Astrocyte (in vitro differentiated cells and primary cell): Measurements from ENCODE around the gene NUP214. TPM values are rescaled to one million over a fixed set of nuclear protein-coding genes. Genes with fewer than 3 reads are reported as not detected.
A peak's percentile ranks its signal among the peaks of the same experiment; 100 is the strongest.

Experiments used
- DNase-seq: peaks from one replicate; pipeline ENCODE4 v3.0.0-alpha.2; 2010; ENCODE audit warnings: low read depth
- FAIRE-seq: peaks from 2 replicates; lab custom pipeline; 2011; peaks lifted over from hg19 to GRCh38; lab: Jason Lieb, UNC
- H2AFZ ChIP-seq: 2 replicates; pipeline ENCODE4 v1.6.0; 2012; ENCODE audit warnings: low read depth, low read length, inconsistent platforms
- H3K27ac ChIP-seq: 2 replicates; pipeline ENCODE4 v1.5.1; 2011; ENCODE audit warnings: low read depth, low read length, inconsistent platforms
- H3K27me3 ChIP-seq: 2 replicates; pipeline ENCODE4 v1.6.0; 2011; ENCODE audit warnings: low read length, inconsistent platforms; ENCODE audit not compliant: insufficient read depth
- H3K36me3 ChIP-seq: 2 replicates; pipeline ENCODE4 v1.5.1; 2011; ENCODE audit warnings: low read length, inconsistent platforms; ENCODE audit not compliant: insufficient read depth
- H3K4me1 ChIP-seq: 2 replicates; pipeline ENCODE4 v1.5.1; 2011; ENCODE audit warnings: low read length, inconsistent platforms; ENCODE audit not compliant: insufficient read depth
- H3K4me2 ChIP-seq: 2 replicates; pipeline ENCODE4 v1.6.0; 2012; ENCODE audit warnings: low read length, inconsistent platforms
- H3K4me3 ChIP-seq: 2 replicates; pipeline ENCODE4 v1.5.1; 2011; ENCODE audit warnings: low read depth, mild to moderate bottlenecking, low read length, inconsistent platforms; ENCODE audit not compliant: insufficient read depth
- H3K79me2 ChIP-seq: 2 replicates; pipeline ENCODE4 v1.6.0; 2012; ENCODE audit warnings: mild to moderate bottlenecking, low read length, inconsistent platforms; ENCODE audit not compliant: insufficient read depth
- H3K9ac ChIP-seq: 2 replicates; pipeline ENCODE4 v1.6.0; 2012; ENCODE audit warnings: mild to moderate bottlenecking, low read length, inconsistent platforms
- H3K9me3 ChIP-seq: 2 replicates; pipeline ENCODE4 v1.5.1; 2012; ENCODE audit warnings: low read depth, mild to moderate bottlenecking, low read length, inconsistent platforms; ENCODE audit not compliant: insufficient read depth
- H4K20me1 ChIP-seq: 2 replicates; pipeline ENCODE4 v1.6.0; 2012; ENCODE audit warnings: low read length, inconsistent platforms; ENCODE audit not compliant: insufficient read depth
- H3K27ac Mint-ChIP-seq: one replicate; pipeline ENCODE4 v1.8.0; 2021; ENCODE audit warnings: mild to moderate bottlenecking, mixed read lengths; ENCODE audit not compliant: unreplicated experiment
- H3K27me3 Mint-ChIP-seq: one replicate; pipeline ENCODE4 v1.8.0; 2021; ENCODE audit warnings: low read depth, mixed read lengths; ENCODE audit not compliant: unreplicated experiment
- H3K36me3 Mint-ChIP-seq: one replicate; pipeline ENCODE4 v1.8.0; 2021; ENCODE audit warnings: low read depth, mixed read lengths; ENCODE audit not compliant: unreplicated experiment
- H3K4me1 Mint-ChIP-seq: one replicate; pipeline ENCODE4 v1.8.0; 2021; ENCODE audit warnings: low read depth, mixed read lengths; ENCODE audit not compliant: unreplicated experiment
- H3K4me3 Mint-ChIP-seq: one replicate; pipeline ENCODE4 v1.8.0; 2021; ENCODE audit warnings: mild to moderate bottlenecking, moderate library complexity, mixed read lengths; ENCODE audit not compliant: unreplicated experiment
- H3K9me3 Mint-ChIP-seq: one replicate; pipeline ENCODE4 v1.8.0; 2021; ENCODE audit warnings: mild to moderate bottlenecking, mixed read lengths; ENCODE audit not compliant: unreplicated experiment
- EZH2 ChIP-seq: IDR thresholded peaks from 2 replicates; pipeline ENCODE4 v1.6.1; 2012; ENCODE audit warnings: mild to moderate bottlenecking, low read length, inconsistent platforms; ENCODE audit not compliant: insufficient read depth
- total RNA-seq: library from RNA; stranded (reverse); gene quantifications from 2 replicates; pipeline ENCODE4 v1.2.1, GENCODE V29; 2021
- TF ChIP-seq, protein P1 (sequence below): IDR thresholded peaks from 2 replicates; pipeline ENCODE4 v1.5.1; 2011; ENCODE audit warnings: low read depth, mild to moderate bottlenecking, inconsistent platforms, low read length, moderate library complexity; ENCODE audit not compliant: insufficient read depth

The NUP214 gene
- total RNA-seq, 1 donor from 2014 or later, result 30.5 TPM

DNA sequence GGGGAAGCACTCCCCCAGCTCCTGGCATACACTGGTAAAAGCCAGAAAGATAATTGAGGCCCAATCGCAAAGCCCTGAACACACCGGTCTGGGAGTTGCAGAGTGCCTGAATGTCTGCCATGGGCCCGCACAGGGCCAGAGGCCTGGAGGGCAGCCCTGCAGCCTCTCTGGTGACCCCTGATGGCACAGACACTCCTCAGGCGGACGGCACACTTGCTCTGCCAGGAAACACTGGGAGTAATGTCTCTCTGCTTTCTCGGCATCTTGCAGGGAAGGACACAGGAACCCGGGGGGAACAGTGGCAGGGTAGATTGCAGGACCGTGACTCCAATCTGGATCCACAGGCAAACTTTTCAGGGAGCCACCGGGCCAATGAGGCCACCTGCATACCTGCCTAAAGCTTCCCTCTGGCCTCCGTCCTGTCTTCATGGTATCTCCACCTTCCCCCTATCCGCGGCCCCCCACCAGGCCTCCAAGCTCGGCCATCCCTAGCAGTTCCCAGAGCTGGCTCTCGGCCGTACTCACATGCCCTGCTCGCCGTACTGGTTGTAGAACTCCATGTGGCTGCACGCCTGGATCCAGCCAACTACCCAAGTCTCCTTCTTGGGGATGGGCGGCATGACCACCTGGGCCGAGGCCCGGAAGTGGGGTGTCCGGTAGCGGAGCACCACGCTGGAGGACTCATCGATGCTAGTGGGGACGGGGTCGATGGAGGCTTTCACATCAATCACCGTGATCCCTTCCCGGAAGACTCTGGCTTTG lies 150.1 kb downstream of the NUP214 start:
- H3K36me3 Mint-ChIP-seq, result peaks cover 4% of the 10 kb centered on the region
- DNase-seq, result no peak
- H3K27me3 Mint-ChIP-seq, result peaks cover 47% of the 10 kb centered on the region
- H3K4me3 Mint-ChIP-seq, result peak overlapping the region; percentile 31
- peaks cover 2% of the 10 kb centered on the region for H3K4me1 Mint-ChIP-seq
- H3K27ac Mint-ChIP-seq, result no peak overlapping the region
- no peak overlapping the region for H3K4me3 ChIP-seq
- H3K36me3 ChIP-seq, result no peaks in the 10 kb centered on the region
- TF ChIP-seq EZH2, result no peak
- TF ChIP-seq, protein P1, sequence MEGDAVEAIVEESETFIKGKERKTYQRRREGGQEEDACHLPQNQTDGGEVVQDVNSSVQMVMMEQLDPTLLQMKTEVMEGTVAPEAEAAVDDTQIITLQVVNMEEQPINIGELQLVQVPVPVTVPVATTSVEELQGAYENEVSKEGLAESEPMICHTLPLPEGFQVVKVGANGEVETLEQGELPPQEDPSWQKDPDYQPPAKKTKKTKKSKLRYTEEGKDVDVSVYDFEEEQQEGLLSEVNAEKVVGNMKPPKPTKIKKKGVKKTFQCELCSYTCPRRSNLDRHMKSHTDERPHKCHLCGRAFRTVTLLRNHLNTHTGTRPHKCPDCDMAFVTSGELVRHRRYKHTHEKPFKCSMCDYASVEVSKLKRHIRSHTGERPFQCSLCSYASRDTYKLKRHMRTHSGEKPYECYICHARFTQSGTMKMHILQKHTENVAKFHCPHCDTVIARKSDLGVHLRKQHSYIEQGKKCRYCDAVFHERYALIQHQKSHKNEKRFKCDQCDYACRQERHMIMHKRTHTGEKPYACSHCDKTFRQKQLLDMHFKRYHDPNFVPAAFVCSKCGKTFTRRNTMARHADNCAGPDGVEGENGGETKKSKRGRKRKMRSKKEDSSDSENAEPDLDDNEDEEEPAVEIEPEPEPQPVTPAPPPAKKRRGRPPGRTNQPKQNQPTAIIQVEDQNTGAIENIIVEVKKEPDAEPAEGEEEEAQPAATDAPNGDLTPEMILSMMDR, result no peak
- H3K4me1 ChIP-seq, result no peaks in the 10 kb centered on the region
- H3K9me3 Mint-ChIP-seq, result no peaks in the 10 kb centered on the region
- no peaks in the 10 kb centered on the region for H3K79me2 ChIP-seq
- no peak overlapping the region for H2AFZ ChIP-seq
- peaks cover 16% of the 10 kb centered on the region for H3K27me3 ChIP-seq
- H3K9ac ChIP-seq, result no peak overlapping the region
- no peak overlapping the region for H3K4me2 ChIP-seq
- H4K20me1 ChIP-seq, result no peaks in the 10 kb centered on the region
- H3K9me3 ChIP-seq, result no peaks in the 10 kb centered on the region
- no peak for FAIRE-seq
- H3K27ac ChIP-seq, result no peak overlapping the region

DNA sequence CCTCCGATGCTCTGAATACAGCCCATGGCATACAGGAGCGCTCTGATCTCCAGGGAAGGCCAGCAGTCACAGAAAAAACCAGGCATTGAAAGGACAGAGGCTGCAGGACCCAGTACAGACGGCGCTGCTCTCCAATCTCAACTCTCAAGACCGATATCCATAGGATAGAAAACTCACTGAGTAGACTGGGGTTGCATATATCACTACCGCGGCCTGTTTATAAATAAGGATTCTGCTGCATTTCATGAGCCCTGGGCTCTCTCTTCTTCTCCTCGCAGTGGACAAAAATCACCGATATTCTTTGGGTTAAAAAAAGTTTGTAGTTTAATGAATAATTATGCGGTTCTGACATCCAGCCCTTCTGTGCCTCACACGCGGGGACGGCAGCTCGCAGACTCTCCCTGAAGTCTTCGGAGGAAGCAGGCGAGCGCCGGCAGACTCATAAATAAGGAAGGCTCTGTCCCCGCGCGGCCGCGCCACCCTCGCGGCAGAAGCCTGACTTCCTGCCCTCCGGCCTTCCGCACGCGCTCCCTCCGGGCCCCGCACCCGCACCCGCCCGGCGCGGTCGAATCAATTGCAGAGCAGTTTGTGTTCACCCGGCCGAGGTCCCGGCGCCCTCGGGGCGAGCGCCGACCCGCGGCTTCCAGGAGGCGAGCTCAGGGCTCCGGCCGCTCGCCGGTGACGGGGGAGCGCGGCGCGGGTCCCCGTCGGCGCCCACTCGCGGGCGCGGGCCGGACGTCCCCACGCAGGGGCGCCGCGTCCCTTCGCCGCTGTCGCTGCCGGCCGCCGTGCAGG lies 150.9 kb downstream of the NUP214 start, which contains the start of gene FAM78A:
Gene FAM78A, minus strand, starts transcription at position 417 of the 795 bp plus-strand sequence. Its CDS starts 331 bp downstream, at position 86.
- Mint-ChIP-seq H3K27ac (no peak within 1 kb of the TSS), H3K9me3 (no peaks in the 10 kb centered on the region), H3K4me1 (peaks cover 2% of the 10 kb centered on the region), H3K27me3 (peaks cover 50% of the 10 kb centered on the region), H3K4me3 (peak within 1 kb of the TSS; percentile 31), H3K36me3 (peaks cover 4% of the 10 kb centered on the region)
- H3K27ac ChIP-seq, result no peak within 1 kb of the TSS
- H4K20me1 ChIP-seq, result no peaks in the 10 kb centered on the region
- H3K9ac ChIP-seq, result no peak within 1 kb of the TSS
- TF ChIP-seq, protein P1, result no peak
- no peak for TF ChIP-seq EZH2
- peak within 1 kb of the TSS; percentile 77 for H3K4me2 ChIP-seq
- peak within 1 kb of the TSS; percentile 10 for H3K4me3 ChIP-seq
- no peaks in the 10 kb centered on the region for H3K4me1 ChIP-seq
- DNase-seq (no peak), FAIRE-seq (no peak)
- H2AFZ ChIP-seq, result no peak within 1 kb of the TSS
- no peaks in the 10 kb centered on the region for H3K9me3 ChIP-seq
- no peaks in the 10 kb centered on the region for H3K36me3 ChIP-seq
- H3K79me2 ChIP-seq, result no peaks in the 10 kb centered on the region
- H3K27me3 ChIP-seq, result peaks cover 23% of the 10 kb centered on the region
